Measurements from ENCODE around the gene CATSPER3.
"Not testable (repeated sequence)": the region's sequence is repeated elsewhere in the genome, so short reads cannot be mapped to it uniquely, and the experiment has no call there.

CATSPER3 gene

DNA sequence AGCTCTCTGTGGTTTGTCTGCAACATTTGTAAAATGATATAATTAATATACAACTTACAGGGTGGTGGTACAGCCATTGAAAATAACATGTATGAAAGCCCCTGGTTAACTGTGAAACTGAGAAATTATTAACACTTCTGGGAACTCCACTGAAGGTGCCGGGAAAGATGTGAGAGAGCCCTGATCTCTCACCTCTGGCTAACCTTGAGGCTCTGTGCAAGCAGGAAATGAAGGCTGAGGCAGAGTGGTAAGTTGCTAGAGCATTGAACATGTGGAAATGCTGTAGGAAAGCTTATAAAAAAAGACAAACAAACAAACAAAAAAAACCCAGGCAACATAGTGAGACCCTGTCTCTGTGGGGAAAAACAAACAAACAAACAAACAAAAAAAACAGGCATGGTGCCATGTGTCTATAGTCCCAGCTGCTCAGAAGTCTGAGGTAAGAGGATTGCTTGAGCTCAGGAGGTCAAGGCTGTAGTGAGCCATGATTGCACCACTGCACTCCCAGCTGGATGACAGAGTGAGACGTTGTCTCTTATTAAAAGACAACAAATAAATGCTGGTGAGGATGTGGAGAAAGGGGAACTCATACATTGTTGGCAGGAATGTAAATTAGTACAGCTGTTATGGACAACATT is 7.5 kb downstream of the CATSPER3 start:
- no peak for DNase-seq

DNA sequence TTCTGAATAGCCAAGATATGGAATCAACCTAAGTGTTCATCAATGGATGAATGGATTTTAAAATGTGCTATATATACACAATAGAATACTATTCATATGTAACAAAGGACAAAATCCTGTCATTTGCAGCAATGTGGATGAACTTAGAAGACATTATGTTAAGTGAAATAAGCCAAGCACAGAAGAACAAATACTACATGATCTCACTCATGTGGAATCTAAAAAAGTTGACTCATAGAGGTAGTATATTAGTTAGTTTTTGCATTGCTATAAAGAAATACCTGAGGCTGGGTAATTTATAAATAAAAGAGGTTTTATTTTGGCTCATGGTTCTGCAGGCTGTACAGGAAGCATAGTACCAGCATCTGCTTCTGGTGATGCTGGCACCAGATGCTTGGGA is 8.1 kb downstream of the CATSPER3 start:
- DNase-seq: no peak

DNA sequence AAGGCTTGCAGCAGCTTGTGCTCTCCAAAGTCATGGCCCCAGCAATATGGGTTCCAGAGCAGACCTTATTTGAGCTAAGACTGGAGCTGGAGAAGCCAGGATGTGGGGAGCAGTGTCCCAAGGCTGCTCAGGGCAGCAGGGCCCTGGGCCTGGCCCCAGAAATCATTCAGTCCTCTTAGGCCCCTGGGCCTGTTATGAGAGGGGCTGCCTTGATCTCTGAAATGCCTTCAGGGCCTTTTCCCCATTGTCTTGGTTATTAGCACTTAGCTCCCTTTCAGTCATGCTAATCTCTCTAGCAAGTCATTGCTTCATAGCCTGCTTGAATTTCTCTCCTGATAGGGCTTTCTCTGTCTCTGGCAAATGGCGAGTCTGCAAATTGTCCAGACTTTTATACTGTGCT is 9.1 kb downstream of the CATSPER3 start:
- DNase-seq: no peak

DNA sequence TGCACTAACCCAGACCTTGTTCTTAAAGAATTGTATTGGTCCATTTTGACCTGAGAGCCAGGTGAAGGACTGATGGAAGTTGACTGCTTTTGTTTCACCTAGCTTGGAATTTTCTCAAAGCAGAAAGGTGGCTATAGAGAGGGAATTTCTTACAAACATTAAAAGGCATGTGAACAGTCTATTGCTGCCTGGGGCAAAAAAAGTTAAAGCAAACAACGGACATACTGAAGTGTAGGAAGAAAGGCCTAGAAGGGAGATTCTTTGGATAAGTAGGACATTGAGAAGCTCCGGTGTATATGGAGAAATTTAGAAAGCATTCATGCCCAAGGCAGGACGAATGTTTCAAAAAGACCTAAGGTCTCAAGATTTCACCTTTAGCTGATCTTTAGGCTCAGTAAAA is 11.7 kb downstream of the CATSPER3 start:
- no peak for DNase-seq

DNA sequence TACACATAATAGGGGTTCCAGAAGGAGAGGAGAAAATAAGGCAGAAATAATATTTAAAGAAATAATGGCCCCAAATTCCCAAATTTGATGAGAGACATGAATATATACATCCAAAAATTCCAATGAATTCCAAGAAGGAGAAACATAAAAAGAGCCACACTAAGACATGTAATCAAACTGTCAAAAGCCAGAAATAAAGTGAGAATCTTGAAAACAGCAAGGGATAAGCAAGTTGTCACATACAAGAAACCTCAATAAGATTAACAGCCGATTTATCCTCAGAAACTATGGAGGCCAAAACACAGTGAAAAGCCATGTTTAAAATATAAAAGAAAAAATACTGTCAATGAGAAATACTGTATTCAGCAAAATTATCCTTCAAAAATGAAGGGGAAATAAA is 14.5 kb downstream of the CATSPER3 start:
- DNase-seq: no peak

DNA sequence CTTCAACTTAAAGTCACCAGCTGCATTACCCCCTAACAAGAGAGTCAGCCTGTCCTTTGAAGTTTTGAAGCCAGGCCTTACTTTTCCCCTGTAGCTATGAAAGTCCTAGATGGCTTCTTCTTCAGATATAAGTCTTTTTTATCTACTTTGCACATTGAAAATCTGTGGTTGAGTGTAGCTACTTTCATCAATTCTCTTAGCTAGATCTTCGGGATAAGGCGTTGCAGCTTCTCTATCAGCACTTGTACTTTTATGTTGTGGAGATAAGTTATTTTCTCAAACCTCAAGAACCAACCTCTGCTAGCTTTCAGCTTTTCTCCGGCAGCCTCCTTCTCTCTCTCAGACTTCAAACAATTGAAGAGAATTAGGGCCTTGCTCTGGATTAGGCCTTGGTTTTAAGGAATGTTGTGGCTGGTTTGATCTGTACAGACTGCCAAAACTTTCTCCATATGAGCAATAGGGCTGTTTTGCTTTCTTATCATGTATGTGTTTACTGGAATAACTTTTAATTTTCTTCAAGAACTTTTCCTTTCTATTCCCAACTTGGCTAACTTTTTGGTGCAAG is 21.6 kb downstream of the CATSPER3 start:
- DNase-seq: no peak

DNA sequence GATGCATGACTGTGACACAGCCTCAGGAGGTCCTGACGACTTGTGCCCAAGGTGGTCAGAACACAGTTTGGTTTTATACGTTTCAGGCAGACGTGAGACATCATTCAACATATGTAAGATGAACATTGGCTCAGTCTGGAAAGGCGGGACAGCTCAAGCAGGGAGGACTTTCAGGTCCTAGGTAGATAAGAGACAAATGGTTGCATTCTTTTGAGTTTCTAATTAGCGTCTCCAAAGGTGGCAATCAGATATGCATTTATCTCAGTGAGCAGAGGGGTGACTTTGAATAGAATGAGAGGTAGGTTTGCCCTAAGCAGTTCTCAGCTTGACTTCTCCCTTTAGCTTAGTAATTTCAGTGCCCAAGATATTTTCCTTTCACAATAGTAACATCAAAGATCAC is 22.5 kb downstream of the CATSPER3 start:
- not testable (repeated sequence) for DNase-seq

DNA sequence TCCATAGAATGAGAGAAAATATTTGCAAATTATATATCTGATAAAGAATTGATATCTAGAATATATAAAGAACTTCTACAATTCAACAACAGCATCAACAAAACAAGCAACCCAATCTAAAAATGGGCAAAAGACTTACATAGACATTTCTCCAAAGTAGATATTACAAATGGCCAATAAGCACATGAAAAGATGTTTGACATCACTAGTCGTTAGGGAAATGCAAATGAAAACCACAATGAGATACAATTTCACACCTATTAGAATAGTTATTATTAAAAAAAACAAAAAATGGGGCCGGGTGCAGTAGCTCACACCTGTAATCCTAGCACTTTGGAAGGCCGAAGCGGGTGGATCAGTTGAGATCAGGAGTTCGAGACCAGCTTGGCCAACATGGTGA is 24.4 kb downstream of the CATSPER3 start:
- DNase-seq: no peak

DNA sequence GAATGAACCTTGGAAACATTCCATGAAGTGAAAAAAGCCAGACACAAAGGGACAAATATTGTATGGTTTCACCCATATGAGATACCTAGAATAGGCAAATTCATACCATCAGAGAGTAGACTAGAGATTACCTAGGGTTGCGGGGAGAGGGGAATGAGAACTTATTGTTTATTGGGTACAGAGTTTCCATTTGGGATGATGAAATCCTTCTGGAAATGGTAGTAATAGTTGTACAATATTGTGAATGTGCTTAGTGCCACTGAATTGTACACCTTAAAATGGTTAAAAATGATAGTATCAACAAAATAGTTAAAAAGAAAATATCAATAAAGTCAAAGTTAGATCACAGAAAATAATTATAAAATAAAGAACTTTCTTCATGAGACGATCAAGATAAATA is 25.5 kb downstream of the CATSPER3 start:
- DNase-seq: no peak

DNA sequence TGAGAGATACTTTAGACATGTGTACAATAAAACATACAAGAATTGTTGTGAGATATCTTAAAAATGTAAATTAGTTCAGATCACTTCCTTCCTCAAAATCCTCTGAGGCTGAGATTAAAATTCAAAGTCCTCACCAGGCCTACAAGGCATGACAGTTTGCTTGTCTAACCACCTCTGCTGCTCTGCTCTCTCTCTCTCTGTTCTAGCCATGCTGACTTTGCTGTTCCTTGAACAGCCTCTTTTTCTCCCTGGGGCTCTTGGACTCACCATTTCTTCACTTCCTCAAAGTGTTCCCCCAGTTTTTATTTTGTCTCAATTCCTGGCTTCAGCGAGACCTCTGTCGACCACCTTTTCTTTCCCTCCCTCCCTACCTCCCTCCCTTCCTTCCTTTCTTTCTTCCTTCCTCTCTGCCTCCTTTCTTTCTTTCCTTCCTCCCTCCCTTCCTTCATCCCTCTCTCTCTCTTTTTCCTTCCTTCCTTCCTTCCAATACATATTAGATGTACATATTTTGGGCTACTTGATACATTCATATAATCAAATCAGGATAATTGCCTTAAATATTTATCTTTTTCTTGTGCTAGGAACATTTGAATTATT is 27.0 kb downstream of the CATSPER3 start:
- DNase-seq: no peak

DNA sequence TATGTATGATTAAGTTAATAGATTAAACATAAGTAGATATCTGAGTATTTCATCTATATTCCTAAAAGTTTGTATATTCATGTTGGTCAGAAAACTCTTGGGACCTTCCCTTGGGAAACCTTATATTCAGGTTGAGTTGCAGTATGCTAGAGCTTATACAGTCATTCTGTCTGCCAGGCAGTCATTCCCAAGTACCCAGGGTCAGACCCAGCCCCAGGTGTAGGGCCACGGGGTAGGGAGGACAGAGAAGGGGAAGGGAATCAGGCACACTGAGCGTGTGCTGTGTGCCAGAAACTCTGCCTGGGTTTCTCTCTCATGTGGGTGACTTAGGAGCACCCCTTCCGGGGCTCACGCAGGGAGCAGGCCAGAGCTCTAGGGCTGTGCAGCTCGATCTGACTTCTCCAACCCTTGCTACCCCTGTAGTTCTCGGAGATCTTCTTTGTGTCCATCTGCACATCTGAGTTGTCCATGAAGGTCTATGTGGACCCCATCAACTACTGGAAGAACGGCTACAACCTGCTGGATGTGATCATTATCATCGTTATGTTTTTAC is 28.2 kb downstream of the CATSPER3 start:
- DNase-seq: no peak

DNA sequence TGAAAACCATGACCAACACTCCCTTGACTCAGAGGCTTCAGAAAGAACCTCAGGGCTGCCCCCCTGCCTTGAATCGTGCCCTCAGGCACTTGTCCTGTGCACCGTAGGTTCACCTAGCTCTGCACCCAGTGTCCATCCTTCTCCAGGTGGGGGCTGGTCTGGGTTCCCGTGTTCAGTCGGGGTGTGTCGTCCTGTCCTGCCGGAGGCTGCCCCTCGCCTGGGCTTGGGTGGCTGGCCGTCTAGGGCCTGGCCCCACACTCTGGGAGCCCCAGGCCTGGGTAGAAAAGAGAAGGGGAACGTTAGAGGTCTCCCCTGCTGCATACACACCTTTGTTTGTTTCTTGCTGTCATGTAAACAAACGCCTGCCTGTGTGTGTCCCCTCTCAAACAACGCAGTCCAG is 29.3 kb downstream of the CATSPER3 start:
- DNase-seq: no peak

DNA sequence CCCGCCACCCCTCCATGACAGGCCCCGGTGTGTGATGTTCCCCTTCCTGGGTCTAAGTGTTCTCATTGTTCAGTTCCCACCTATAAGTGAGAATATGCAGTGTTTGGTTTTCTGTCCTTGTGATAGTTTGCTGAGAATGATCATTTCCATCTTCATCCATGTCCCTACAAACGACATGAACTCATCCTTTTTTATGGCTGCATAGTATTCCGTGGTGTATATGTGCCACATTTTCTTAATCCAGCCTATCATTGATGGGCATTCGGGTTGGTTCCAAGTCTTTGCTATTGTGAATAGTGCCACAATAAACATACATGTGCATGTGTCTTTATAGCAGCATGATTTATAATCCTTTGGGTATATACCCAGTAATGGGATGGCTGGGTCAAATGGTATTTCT is 30.4 kb downstream of the CATSPER3 start:
- not testable (repeated sequence) for DNase-seq

DNA sequence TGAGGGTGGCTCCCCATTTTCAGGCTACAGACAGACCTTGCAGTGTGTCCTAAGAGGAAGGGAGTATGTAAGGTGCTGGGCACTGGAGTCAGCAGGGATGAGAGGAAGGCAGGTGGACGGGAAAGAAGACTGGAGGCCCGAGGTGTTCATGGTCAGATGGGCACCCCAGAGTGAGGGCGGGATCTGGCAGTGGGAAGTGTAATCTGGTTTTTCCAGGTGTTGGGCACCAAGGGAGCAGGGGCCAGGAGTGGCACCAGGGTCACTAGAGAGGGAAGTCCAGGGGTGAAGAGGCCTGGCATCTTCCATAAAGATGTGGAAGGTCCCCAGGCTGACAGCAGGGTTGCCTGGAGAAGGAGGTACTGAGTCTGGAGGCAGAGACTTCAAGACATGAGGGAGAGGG is 36.7 kb downstream of the CATSPER3 start:
- no peak for DNase-seq

DNA sequence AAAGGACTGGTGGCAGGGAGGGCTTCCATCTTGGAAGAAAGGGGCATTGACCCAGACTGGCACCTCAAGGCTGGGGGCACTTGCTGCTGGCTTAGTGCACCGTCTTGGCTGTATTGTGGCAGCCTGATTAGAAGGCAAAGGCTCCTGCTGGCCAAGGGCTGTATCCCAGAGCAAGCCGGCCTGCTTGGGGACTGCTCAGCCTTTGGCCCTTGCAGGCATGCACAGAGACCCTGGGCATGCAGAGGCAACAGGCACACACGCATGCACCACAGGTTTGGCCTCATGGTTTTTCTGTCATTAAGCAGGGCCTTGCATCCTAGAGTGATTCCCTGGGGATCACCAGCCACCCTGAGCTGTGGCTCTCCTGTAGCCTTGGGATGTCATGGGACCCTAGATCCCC is 37.4 kb downstream of the CATSPER3 start:
- DNase-seq: no peak

DNA sequence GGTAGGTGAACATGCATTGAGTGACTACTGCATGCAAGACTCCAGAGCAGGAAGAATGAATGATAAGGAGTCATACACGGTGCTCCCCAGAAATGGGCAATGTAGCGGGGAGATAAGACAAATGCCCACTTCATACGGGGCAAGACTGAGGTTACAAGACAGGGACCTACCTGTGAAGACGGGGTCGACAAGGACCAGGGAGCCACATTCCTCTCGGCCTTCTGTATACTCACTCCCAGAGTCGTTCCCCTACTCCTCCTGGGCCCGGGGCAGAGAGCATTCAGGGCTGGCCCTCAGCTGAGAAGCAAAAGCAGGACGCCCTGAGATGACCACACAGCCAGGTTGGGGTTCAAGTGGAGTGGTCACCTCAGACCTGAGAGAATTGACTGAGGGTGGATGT is 39.6 kb downstream of the CATSPER3 start:
- DNase-seq: no peak

DNA sequence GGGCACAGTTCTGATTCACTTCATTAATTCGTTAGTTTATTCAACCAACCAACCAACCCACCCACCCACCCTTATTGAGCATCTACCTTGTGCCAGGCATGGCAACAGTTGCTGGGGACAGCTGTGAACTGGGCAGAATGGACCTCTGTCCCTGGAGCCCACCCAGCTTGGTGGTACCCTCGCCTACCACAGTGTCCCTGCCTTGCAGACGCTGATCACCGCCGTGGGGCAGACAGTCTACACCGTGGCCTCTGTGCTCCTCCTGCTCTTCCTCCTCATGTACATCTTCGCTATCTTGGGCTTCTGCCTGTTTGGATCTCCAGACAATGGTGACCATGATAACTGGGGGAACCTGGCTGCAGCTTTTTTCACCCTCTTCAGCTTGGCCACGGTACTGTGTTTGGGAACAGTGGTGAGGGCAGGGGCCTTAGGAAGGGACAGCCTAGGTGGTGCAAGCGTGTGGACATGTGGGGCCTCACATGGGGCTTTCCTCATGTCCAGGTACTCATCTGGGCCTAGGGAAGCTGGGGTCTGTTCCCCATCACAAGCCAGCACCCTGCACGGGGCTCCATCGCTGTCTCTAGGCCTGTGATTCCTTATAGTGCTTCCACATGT is 40.1 kb downstream of the CATSPER3 start:
- no peak for DNase-seq

DNA sequence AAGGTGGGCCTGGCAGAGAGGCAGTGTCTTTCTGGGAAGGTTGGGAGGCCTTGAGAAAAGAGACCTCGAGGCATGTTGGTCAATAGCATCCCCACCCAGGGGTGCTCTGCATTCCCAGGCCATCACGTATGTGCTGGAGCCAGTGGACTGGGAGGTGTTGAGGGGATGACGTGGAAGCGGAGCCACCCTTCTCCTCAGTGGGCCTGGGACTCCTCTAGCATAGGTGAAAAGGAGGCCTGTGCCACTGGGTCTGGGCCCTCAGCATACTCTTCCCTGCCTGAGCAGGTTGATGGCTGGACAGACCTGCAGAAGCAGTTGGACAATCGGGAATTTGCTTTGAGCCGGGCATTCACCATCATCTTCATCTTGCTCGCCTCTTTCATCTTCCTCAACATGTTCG is 40.8 kb downstream of the CATSPER3 start:
- no peak for DNase-seq

DNA sequence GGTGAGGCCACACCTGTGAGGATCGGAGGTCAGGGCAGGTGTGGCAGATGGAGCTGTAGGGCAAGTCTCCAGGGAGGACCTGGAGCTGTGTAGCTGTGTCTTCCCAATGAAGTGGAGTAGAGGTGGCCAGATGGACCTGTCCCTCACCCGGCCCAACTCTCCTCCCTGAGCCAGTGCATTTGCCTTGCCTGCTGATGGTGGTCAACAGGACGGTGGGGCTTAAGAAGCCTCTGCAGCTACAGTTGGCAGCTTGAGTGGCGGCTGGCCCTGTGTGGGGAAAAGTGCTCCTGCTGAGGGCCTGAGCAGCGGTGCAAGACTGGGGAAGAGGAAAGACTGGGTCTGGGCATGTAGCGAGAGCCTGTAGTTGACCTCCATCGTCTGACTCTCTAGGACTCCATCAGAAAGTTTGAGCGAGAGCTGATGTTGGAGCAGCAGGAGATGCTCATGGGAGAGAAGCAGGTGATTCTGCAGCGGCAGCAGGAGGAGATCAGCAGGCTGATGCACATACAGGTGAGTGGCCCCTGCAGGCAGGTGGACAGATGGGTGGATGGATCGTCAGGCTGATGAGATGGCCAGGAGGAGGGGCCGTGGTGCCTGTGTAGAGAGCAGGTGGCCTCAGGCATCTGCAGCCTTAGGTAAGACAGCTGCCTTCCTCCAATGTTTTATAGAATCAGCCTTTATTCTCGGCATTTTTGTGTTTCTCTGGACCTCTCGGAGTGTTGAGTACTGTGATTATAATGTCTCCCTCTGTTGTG is 41.5 kb downstream of the CATSPER3 start:
- peak; percentile 62 for DNase-seq

DNA sequence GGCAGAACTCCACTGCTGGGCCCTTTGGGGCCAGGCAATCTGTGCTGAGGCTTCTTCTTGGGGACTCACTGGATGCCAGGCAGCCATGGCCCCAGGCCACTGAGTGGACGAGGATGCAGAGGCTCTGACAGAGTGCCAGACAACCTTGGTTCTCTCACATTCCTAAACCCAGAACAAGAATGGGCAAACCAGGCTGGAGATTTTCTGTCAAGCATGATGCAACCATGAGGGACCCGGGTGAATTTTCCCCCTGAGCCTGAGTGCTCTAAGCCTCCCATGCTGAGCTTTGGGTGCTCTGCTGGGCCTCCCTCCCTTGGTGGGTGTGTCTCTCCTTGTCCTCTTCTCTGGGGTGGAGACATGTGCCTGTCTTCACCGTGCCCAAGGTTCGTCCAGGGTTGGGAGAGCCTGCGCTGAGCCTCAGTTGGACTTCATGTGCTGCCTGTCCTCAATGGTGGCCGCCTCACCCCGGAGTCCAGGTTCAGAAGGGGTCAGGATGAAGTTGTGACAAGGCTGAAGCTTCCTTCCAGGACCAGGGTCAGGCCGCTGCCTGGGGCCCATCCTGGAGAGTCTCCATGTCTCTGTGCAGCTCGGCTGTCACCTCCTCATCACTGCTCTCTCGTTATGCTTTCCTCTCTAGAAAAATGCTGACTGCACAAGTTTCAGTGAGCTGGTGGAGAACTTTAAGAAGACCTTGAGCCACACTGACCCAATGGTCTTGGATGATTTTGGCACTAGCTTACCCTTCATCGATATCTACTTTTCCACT is 42.2 kb downstream of the CATSPER3 start:
- no peak for DNase-seq

DNA sequence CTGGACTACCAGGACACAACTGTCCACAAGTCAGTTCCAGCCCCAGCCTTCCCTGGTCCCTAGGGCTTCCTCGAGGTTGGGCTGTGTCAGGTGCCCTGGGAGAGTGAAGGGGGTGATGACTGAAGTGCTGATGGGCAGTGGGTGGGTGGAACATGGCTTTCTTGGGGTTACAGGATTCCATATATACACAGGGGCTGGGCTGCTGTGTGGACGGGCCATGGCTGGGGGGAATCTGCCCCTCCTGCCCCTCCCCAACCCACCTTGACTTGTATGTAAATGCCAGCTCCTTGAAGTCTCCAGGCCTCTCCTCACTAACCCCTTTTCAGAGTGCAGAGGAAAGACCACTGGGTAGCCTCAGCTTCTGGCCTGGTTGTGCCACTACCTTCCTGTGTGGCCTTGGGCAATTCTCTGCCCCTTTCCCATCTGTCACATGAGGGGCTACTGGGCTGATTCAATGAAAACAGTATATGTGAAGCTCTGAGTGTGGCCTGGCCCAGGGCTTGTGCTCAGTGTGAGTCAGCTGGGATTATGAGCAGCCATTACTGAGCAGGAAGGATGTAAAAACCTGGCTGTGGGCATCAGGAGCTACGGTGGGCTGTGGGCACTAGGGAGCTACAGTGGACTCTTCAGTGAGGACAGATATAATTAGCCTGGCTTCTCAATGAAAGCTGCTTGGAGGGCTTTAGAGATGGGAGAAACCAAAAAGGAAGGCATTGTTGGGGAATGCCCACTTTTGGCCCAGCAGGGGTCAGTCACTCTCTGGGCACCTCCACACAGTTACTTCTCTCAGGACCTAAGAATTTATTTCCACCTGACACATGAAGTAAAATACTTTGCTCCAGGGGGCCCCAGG is 43.0 kb downstream of the CATSPER3 start:
- no peak for DNase-seq

Measured in NCI-H510A treated with DMSO at 0.1 percent for 48 hours (cell line).